Measurements from ENCODE around the gene ANKRD50. TPM values are rescaled to one million over a fixed set of nuclear protein-coding genes. Genes with fewer than 3 reads are reported as not detected.

ANKRD50 gene
- total RNA-seq, 1 donor from 2014 or later: 39.1 TPM

DNA sequence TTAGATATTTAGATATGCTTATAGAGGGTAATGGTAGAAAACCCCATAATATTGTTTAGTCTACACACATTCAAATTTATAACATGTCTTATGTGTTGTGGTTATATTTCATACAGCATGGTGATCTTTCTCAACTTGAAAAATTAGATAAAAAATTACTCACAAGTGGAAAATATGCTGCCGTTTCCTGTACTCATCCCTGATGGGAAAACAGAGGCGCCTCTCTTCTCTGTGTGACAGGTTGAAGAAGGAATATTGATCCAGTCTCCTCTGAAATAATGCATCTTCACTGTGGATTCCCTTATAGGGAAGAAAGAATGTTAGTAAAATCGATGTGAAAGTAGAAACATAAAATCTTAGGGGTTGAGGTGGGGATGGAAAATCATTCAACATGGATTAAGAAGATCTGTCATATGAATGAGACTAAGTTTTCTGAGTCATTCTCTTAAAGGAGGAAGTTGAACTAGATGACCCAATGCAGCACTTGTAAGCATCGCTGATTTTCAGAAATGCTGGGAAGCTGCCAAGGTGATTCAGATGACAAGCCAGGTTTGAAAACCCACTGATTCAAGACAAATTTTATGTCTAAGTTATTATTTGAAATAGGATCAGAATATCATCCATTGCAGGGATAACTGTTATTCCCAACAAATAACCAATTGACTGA, 70.7 kb downstream of the ANKRD50 start:
- TF ChIP-seq, protein P1, sequence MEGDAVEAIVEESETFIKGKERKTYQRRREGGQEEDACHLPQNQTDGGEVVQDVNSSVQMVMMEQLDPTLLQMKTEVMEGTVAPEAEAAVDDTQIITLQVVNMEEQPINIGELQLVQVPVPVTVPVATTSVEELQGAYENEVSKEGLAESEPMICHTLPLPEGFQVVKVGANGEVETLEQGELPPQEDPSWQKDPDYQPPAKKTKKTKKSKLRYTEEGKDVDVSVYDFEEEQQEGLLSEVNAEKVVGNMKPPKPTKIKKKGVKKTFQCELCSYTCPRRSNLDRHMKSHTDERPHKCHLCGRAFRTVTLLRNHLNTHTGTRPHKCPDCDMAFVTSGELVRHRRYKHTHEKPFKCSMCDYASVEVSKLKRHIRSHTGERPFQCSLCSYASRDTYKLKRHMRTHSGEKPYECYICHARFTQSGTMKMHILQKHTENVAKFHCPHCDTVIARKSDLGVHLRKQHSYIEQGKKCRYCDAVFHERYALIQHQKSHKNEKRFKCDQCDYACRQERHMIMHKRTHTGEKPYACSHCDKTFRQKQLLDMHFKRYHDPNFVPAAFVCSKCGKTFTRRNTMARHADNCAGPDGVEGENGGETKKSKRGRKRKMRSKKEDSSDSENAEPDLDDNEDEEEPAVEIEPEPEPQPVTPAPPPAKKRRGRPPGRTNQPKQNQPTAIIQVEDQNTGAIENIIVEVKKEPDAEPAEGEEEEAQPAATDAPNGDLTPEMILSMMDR (IDR thresholded peaks at IDR 0.05; ENCODE audit: unreplicated experiment): no peak
- H3K4me3 Mint-ChIP-seq (ENCODE audit: unreplicated experiment): no peak overlapping the region
- no peaks in the 10 kb centered on the region for H3K9me3 Mint-ChIP-seq (ENCODE audit: unreplicated experiment)
- H3K27ac Mint-ChIP-seq (ENCODE audit: unreplicated experiment): no peak overlapping the region
- no peaks in the 10 kb centered on the region for H3K27me3 Mint-ChIP-seq (ENCODE audit: unreplicated experiment)
- no peak for DNase-seq (ENCODE audit: low spot score)
- H3K4me1 Mint-ChIP-seq (ENCODE audit: unreplicated experiment): no peaks in the 10 kb centered on the region
- H3K36me3 Mint-ChIP-seq (ENCODE audit: low read depth, unreplicated experiment): no peaks in the 10 kb centered on the region

DNA sequence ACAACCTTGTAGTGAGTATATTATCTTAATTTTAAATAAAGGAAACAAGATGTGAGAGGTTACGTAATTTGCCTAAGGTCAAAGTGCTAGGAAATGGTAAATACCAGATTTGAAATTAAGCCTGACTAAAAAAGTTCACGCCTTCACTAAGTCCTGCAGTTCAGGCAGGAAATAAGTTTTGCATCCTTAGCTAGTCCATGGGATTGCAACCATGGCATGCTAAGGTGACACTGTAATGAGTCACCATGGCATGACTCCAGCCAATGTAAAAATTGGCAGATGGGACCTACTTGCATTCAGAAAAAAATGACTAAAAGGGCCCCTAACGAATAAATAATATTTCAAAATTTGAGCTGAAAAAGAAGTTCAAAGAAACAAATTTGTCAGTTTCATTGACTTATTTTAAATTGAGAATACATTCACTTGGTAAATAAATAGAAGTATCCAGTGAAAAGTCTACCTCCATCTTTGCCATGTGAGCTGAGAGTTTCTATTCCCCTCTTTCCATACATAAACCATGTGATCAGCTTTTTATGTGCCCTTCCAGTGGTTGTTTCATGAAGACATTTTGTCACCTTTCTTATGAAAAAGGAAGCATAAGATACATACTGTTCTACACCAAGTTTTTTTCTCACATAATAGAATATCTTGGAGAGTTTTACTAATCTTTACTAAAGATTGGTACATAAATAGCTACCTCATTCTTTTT, 72.4 kb downstream of the ANKRD50 start:
- Mint-ChIP-seq H3K36me3 (ENCODE audit: low read depth, unreplicated experiment) (no peaks in the 10 kb centered on the region), H3K4me3 (ENCODE audit: unreplicated experiment) (no peak overlapping the region), H3K27me3 (ENCODE audit: unreplicated experiment) (no peaks in the 10 kb centered on the region), H3K27ac (ENCODE audit: unreplicated experiment) (no peak overlapping the region), H3K4me1 (ENCODE audit: unreplicated experiment) (peaks cover 4% of the 10 kb centered on the region), H3K9me3 (ENCODE audit: unreplicated experiment) (no peaks in the 10 kb centered on the region)
- TF ChIP-seq, protein P1 (IDR thresholded peaks at IDR 0.05; ENCODE audit: unreplicated experiment): no peak
- no peak for DNase-seq (ENCODE audit: low spot score)

GRCh38 chr4:124637321-124637720, 75.2 kb downstream of the ANKRD50 start:
- Mint-ChIP-seq H3K4me1 (ENCODE audit: unreplicated experiment) (peaks cover 6% of the 10 kb centered on the region), H3K36me3 (ENCODE audit: low read depth, unreplicated experiment) (no peaks in the 10 kb centered on the region), H3K27me3 (ENCODE audit: unreplicated experiment) (no peaks in the 10 kb centered on the region), H3K27ac (ENCODE audit: unreplicated experiment) (no peak overlapping the region), H3K9me3 (ENCODE audit: unreplicated experiment) (no peaks in the 10 kb centered on the region), H3K4me3 (ENCODE audit: unreplicated experiment) (no peak overlapping the region)
- TF ChIP-seq, protein P1 (IDR thresholded peaks at IDR 0.05; ENCODE audit: unreplicated experiment): no peak
- DNase-seq (ENCODE audit: low spot score): no peak

DNA sequence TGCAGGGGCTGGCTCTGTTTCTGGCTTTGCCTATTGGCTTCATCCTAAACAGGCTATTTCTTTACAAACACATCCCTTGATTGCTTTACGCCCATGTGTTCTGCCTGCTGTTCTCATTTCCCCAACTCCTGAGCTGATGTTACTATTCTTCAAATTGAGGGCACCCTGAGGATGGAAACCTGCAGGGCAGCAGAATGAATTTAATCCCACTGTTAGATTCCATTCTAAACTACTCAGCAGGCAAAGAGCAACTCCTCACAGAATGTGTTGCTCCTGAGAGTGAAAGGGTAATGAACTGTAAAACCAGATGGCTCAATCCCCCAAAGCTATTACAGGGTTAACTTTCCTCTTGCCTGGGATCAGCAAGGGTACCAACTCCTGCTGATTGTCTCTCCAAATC, 75.7 kb downstream of the ANKRD50 start:
- Mint-ChIP-seq H3K27ac (ENCODE audit: unreplicated experiment) (no peak overlapping the region), H3K9me3 (ENCODE audit: unreplicated experiment) (no peaks in the 10 kb centered on the region), H3K36me3 (ENCODE audit: low read depth, unreplicated experiment) (no peaks in the 10 kb centered on the region), H3K27me3 (ENCODE audit: unreplicated experiment) (no peaks in the 10 kb centered on the region), H3K4me1 (ENCODE audit: unreplicated experiment) (peaks cover 11% of the 10 kb centered on the region), H3K4me3 (ENCODE audit: unreplicated experiment) (no peak overlapping the region)
- no peak for DNase-seq (ENCODE audit: low spot score)
- TF ChIP-seq, protein P1 (IDR thresholded peaks at IDR 0.05; ENCODE audit: unreplicated experiment): no peak

- TF ChIP-seq, protein P1 (IDR thresholded peaks at IDR 0.05; ENCODE audit: unreplicated experiment): no peak
- H3K27me3 Mint-ChIP-seq (ENCODE audit: unreplicated experiment): no peaks in the 10 kb centered on the region
- no peak overlapping the region for H3K4me3 Mint-ChIP-seq (ENCODE audit: unreplicated experiment)
- peak overlapping the region; percentile 54 for H3K27ac Mint-ChIP-seq (ENCODE audit: unreplicated experiment)
- H3K4me1 Mint-ChIP-seq (ENCODE audit: unreplicated experiment): peaks cover 14% of the 10 kb centered on the region
- no peak for DNase-seq (ENCODE audit: low spot score)
- H3K36me3 Mint-ChIP-seq (ENCODE audit: low read depth, unreplicated experiment): no peaks in the 10 kb centered on the region
- H3K9me3 Mint-ChIP-seq (ENCODE audit: unreplicated experiment): no peaks in the 10 kb centered on the region
Observed at GRCh38 chr4:124635331-124635730, 77.2 kb downstream of the ANKRD50 start.

Data from endothelial cell (in vitro differentiated cells).